HepG2 (cell line): Measurements from ENCODE around the gene THAP2. TPM values are rescaled to one million over a fixed set of nuclear protein-coding genes. Genes with fewer than 3 reads are reported as not detected.

Experiments
- BCL6 ChIP-seq: IDR thresholded peaks from 2 replicates; pipeline ENCODE4 v1.6.1; 2016; ENCODE audit warnings: missing genetic modification reagents, missing compliant biosample characterization
- HOXA3 ChIP-seq: sonication (generic); formaldehyde crosslinking; IDR thresholded peaks from 2 replicates; pipeline ENCODE4 v1.5.0; 2020; ENCODE audit warnings: missing genetic modification reagents
- NONO ChIP-seq, 2 experiments: fragments of 450-650 bp in 1 of 2; sonication (generic) in 1 of 2; formaldehyde crosslinking in 1 of 2; IDR thresholded peaks in 1 of 2; conservative IDR thresholded peaks in 1 of 2; 2 replicates each; pipeline versions ENCODE4 v1.6.1 to v1.8.0; 2017 to 2022; ENCODE audit warnings: mild to moderate bottlenecking in 1 of 2, missing genetic modification reagents in 1 of 2, moderate library complexity in 1 of 2
- POGZ ChIP-seq: sonication (generic); formaldehyde crosslinking; IDR thresholded peaks from 2 replicates; pipeline ENCODE4 v1.4.0; 2020; ENCODE audit warnings: mild to moderate bottlenecking, missing genetic modification reagents
- TBL1XR1 ChIP-seq: fragments of 150-350 bp; IDR thresholded peaks from 2 replicates; pipeline ENCODE4 v1.6.1; 2014; ENCODE audit warnings: borderline replicate concordance, low read length; ENCODE audit not compliant: partially characterized antibody
- ZFP36L1 ChIP-seq: sonication (generic); formaldehyde crosslinking; IDR thresholded peaks from 2 replicates; pipeline ENCODE4 v1.8.0; 2022; ENCODE audit warnings: mild to moderate bottlenecking, missing genetic modification reagents, moderate library complexity
- ZNF20 ChIP-seq: sonication (generic); formaldehyde crosslinking; IDR thresholded peaks from 2 replicates; pipeline ENCODE4 v1.4.0; 2020; ENCODE audit warnings: mild to moderate bottlenecking, moderate library complexity, missing genetic modification reagents
- ZNF264 ChIP-seq: sonication (generic); formaldehyde crosslinking; IDR thresholded peaks from 2 replicates; pipeline ENCODE4 v1.4.0; 2020; ENCODE audit warnings: missing genetic modification reagents
- ZNF556 ChIP-seq: sonication (generic); formaldehyde crosslinking; IDR thresholded peaks from 2 replicates; pipeline ENCODE4 v1.4.0; 2020; ENCODE audit warnings: mild to moderate bottlenecking, missing genetic modification reagents, borderline replicate concordance
- ZSCAN21 ChIP-seq: sonication (generic); formaldehyde crosslinking; IDR thresholded peaks from 2 replicates; pipeline ENCODE4 v1.8.0; 2022; ENCODE audit warnings: mild to moderate bottlenecking, missing genetic modification reagents, moderate library complexity, borderline replicate concordance
- polyA plus RNA-seq, 8 experiments: library from polyadenylated mRNA; depleted of rRNA in 3 of 8; stranded (reverse) in 7 of 8; unstranded in 1 of 8; fragments of >200 nt; fragmentation: Illumina TruSeq in 4 of 8; extraction: Trizol in 4 of 8; gene quantifications; 2 replicates each; pipeline versions ENCODE4 v1.2.1 to v1.2.3, GENCODE V29; 2011 to 2016; ENCODE audit warnings: low read depth in 4 of 8, missing spikeins in 1 of 8, mixed read lengths in 1 of 8; ENCODE audit not compliant: insufficient read depth in 1 of 8
- total RNA-seq, 5 experiments: library from RNA; depleted of rRNA; stranded (reverse); fragments of >200 nt; fragmentation: Illumina TruSeq; extraction: Trizol; gene quantifications; 2 replicates each; pipeline ENCODE4 v1.2.3, GENCODE V29; 2016; ENCODE audit warnings: low read depth in 1 of 5
- TF ChIP-seq, protein P1 (sequence below): sonication (generic); formaldehyde crosslinking; IDR thresholded peaks from 2 replicates; pipeline ENCODE4 v1.4.0; 2020; ENCODE audit warnings: mild to moderate bottlenecking, missing genetic modification reagents
- TF ChIP-seq, protein P2 (sequence below): sonication (generic); formaldehyde crosslinking; IDR thresholded peaks from 2 replicates; pipeline ENCODE4 v1.4.0; 2020; ENCODE audit warnings: mild to moderate bottlenecking, missing genetic modification reagents
- TF ChIP-seq, protein P3 (sequence below): sonication (generic); formaldehyde crosslinking; IDR thresholded peaks from 2 replicates; pipeline ENCODE4 v1.5.0; 2020; ENCODE audit warnings: missing genetic modification reagents
- TF ChIP-seq, protein P4 (sequence below): sonication (generic); formaldehyde crosslinking; IDR thresholded peaks from 2 replicates; pipeline ENCODE4 v1.4.0; 2020; ENCODE audit warnings: missing genetic modification reagents
- TF ChIP-seq, protein P5 (sequence below): sonication (generic); formaldehyde crosslinking; IDR thresholded peaks from 2 replicates; pipeline ENCODE4 v1.4.0; 2020; ENCODE audit warnings: missing genetic modification reagents, borderline replicate concordance

THAP2 gene
- total and polyA plus RNA-seq, 2 of the 13 experiments (the other 11 are each of a cell fraction or from before 2014, with no cell fraction given) = 5.2 to 6.2 TPM

DNA sequence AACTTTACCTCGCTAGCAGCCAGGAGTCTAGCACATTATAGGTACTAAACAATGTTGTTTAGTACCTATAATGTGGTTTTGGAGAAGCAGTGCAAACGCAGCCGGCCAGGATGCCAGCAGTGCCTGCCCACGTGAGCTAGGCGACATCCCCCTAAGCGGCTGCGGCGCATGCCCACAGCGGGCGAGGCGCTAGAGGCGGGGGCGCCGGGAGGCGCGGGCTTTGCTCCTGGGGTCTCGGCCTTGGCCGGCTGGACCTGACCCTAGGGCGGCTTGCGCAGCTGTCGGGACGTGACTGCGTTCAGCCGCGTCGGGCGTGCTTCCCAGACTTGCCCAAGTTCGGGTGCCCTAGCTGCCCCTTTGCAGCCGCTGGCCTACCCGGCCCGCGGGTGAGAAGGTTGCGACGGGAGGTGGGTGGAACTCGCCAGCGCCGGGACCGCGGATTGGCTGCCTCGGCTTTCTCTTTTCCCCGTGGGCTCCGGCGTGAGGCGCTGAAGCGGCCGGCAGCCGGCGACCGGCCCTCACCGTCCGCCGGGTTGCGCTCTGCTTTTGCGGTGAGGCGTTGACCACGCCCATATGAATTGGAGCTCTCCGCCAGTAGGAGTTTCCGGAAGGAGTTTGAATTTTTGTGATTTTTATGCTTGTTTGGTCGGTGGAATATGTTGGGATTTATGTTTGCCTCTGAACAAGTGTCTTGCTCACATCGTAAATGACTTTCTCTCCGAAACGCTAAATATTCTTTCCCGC is 22.0 kb downstream of the THAP2 start, which contains the start of gene TMEM19 (continued):
- TF ChIP-seq, protein P1, sequence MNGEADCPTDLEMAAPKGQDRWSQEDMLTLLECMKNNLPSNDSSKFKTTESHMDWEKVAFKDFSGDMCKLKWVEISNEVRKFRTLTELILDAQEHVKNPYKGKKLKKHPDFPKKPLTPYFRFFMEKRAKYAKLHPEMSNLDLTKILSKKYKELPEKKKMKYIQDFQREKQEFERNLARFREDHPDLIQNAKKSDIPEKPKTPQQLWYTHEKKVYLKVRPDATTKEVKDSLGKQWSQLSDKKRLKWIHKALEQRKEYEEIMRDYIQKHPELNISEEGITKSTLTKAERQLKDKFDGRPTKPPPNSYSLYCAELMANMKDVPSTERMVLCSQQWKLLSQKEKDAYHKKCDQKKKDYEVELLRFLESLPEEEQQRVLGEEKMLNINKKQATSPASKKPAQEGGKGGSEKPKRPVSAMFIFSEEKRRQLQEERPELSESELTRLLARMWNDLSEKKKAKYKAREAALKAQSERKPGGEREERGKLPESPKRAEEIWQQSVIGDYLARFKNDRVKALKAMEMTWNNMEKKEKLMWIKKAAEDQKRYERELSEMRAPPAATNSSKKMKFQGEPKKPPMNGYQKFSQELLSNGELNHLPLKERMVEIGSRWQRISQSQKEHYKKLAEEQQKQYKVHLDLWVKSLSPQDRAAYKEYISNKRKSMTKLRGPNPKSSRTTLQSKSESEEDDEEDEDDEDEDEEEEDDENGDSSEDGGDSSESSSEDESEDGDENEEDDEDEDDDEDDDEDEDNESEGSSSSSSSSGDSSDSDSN (CRISPR knock-in tag) = peak; percentile 99
- TF ChIP-seq, protein P2, sequence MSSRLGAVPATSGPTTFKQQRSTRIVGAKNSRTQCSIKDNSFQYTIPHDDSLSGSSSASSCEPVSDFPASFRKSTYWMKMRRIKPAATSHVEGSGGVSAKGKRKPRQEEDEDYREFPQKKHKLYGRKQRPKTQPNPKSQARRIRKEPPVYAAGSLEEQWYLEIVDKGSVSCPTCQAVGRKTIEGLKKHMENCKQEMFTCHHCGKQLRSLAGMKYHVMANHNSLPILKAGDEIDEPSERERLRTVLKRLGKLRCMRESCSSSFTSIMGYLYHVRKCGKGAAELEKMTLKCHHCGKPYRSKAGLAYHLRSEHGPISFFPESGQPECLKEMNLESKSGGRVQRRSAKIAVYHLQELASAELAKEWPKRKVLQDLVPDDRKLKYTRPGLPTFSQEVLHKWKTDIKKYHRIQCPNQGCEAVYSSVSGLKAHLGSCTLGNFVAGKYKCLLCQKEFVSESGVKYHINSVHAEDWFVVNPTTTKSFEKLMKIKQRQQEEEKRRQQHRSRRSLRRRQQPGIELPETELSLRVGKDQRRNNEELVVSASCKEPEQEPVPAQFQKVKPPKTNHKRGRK (CRISPR knock-in tag) = peak; percentile 48; the same call in 1 of the 2 replicates
- TF ChIP-seq ZNF20 (CRISPR knock-in tag) (peak; percentile 80; the same call in 1 of the 2 replicates), ZNF264 (CRISPR knock-in tag) (peak; percentile 73; the same call in 1 of the 2 replicates), TBL1XR1 (peak; percentile 79), BCL6 (CRISPR knock-in tag) (peak; percentile 70), NONO (IDR thresholded peaks at IDR 0.05) (no peak), NONO (CRISPR knock-in tag; conservative IDR thresholded peaks at IDR 0.05) (peak; percentile 89), POGZ (CRISPR knock-in tag) (peak; percentile 97), ZNF556 (CRISPR knock-in tag) (peak; percentile 77; the same call in 1 of the 2 replicates), ZFP36L1 (CRISPR knock-in tag) (peak; percentile 58; the same call in 1 of the 2 replicates), HOXA3 (peak; percentile 84), ZSCAN21 (peak; percentile 83; the same call in 1 of the 2 replicates)
- TF ChIP-seq, protein P3, sequence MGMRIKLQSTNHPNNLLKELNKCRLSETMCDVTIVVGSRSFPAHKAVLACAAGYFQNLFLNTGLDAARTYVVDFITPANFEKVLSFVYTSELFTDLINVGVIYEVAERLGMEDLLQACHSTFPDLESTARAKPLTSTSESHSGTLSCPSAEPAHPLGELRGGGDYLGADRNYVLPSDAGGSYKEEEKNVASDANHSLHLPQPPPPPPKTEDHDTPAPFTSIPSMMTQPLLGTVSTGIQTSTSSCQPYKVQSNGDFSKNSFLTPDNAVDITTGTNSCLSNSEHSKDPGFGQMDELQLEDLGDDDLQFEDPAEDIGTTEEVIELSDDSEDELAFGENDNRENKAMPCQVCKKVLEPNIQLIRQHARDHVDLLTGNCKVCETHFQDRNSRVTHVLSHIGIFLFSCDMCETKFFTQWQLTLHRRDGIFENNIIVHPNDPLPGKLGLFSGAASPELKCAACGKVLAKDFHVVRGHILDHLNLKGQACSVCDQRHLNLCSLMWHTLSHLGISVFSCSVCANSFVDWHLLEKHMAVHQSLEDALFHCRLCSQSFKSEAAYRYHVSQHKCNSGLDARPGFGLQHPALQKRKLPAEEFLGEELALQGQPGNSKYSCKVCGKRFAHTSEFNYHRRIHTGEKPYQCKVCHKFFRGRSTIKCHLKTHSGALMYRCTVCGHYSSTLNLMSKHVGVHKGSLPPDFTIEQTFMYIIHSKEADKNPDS = no peak
- TF ChIP-seq, protein P4, sequence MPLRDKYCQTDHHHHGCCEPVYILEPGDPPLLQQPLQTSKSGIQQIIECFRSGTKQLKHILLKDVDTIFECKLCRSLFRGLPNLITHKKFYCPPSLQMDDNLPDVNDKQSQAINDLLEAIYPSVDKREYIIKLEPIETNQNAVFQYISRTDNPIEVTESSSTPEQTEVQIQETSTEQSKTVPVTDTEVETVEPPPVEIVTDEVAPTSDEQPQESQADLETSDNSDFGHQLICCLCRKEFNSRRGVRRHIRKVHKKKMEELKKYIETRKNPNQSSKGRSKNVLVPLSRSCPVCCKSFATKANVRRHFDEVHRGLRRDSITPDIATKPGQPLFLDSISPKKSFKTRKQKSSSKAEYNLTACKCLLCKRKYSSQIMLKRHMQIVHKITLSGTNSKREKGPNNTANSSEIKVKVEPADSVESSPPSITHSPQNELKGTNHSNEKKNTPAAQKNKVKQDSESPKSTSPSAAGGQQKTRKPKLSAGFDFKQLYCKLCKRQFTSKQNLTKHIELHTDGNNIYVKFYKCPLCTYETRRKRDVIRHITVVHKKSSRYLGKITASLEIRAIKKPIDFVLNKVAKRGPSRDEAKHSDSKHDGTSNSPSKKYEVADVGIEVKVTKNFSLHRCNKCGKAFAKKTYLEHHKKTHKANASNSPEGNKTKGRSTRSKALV (CRISPR knock-in tag) = peak; percentile 65; the same call in 1 of the 2 replicates
- TF ChIP-seq, protein P5, sequence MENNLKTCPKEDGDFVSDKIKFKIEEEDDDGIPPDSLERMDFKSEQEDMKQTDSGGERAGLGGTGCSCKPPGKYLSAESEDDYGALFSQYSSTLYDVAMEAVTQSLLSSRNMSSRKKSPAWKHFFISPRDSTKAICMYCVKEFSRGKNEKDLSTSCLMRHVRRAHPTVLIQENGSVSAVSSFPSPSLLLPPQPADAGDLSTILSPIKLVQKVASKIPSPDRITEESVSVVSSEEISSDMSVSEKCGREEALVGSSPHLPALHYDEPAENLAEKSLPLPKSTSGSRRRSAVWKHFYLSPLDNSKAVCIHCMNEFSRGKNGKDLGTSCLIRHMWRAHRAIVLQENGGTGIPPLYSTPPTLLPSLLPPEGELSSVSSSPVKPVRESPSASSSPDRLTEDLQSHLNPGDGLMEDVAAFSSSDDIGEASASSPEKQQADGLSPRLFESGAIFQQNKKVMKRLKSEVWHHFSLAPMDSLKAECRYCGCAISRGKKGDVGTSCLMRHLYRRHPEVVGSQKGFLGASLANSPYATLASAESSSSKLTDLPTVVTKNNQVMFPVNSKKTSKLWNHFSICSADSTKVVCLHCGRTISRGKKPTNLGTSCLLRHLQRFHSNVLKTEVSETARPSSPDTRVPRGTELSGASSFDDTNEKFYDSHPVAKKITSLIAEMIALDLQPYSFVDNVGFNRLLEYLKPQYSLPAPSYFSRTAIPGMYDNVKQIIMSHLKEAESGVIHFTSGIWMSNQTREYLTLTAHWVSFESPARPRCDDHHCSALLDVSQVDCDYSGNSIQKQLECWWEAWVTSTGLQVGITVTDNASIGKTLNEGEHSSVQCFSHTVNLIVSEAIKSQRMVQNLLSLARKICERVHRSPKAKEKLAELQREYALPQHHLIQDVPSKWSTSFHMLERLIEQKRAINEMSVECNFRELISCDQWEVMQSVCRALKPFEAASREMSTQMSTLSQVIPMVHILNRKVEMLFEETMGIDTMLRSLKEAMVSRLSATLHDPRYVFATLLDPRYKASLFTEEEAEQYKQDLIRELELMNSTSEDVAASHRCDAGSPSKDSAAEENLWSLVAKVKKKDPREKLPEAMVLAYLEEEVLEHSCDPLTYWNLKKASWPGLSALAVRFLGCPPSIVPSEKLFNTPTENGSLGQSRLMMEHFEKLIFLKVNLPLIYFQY = peak; percentile 28; the same call in 1 of the 2 replicates
